CD4-positive, alpha-beta memory T cell (primary cell): Measurements from ENCODE around the gene LARP6. TPM values are rescaled to one million over a fixed set of nuclear protein-coding genes. Genes with fewer than 3 reads are reported as not detected.

Experiments used
- CTCF ChIA-PET: fragments of 350-600 bp; sonication (Branson Sonifier 250); formaldehyde crosslinking; loops from one replicate; lab custom pipeline; 2021; ENCODE audit warnings: inconsistent platforms; ENCODE audit not compliant: partially characterized antibody; lab: Charles Lee
- POLR2A ChIA-PET: fragments of 350-600 bp; sonication (Branson Sonifier 250); formaldehyde crosslinking; loops from one replicate; lab custom pipeline; 2021; ENCODE audit not compliant: partially characterized antibody; lab: Charles Lee
- DNase-seq, 5 donors: peaks; one replicate each; pipeline versions ENCODE4 v3.0.0 to v3.0.0-alpha.2; 2020 to 2022; ENCODE audit warnings: mixed read lengths in 1 of 5
- H3K27ac ChIP-seq: one replicate; pipeline ENCODE4 v1.7.0; 2013; ENCODE audit warnings: low read depth, low read length
- H3K27me3 ChIP-seq: 2 replicates; pipeline ENCODE4 v1.7.0; 2013; ENCODE audit warnings: mild to moderate bottlenecking, low read length, moderate library complexity; ENCODE audit not compliant: insufficient read depth
- H3K36me3 ChIP-seq: 2 replicates; pipeline ENCODE4 v1.7.0; 2013; ENCODE audit warnings: mild to moderate bottlenecking, low read length, moderate library complexity; ENCODE audit not compliant: insufficient read depth
- H3K4me1 ChIP-seq: 2 replicates; pipeline ENCODE4 v1.7.0; 2013; ENCODE audit warnings: mild to moderate bottlenecking, low read length, moderate library complexity; ENCODE audit not compliant: insufficient read depth
- H3K4me3 ChIP-seq, 2 donors: one replicate each; pipeline ENCODE4 v1.7.0; 2013; ENCODE audit warnings: low read length in 2 of 2, mild to moderate bottlenecking in 1 of 2
- H3K9me3 ChIP-seq, 2 donors: one replicate each; pipeline ENCODE4 v1.7.0; 2013; ENCODE audit warnings: low read length in 2 of 2, control low read depth in 1 of 2; ENCODE audit not compliant: control insufficient read depth in 1 of 2
- H3K27ac Mint-ChIP-seq, 7 donors: one replicate each; pipeline ENCODE4 v1.8.0; 2020 to 2021; ENCODE audit warnings: mixed read lengths in 7 of 7, mild to moderate bottlenecking in 6 of 7, inconsistent platforms in 3 of 7, moderate library complexity in 3 of 7
- H3K27me3 Mint-ChIP-seq, 2 donors: one replicate each; pipeline ENCODE4 v1.8.0; 2020 to 2021; ENCODE audit warnings: mixed read lengths in 2 of 2
- H3K36me3 Mint-ChIP-seq, 2 donors: one replicate each; pipeline ENCODE4 v1.8.0; 2020 to 2021; ENCODE audit warnings: mixed read lengths in 2 of 2, inconsistent platforms in 1 of 2, mild to moderate bottlenecking in 1 of 2
- H3K4me1 Mint-ChIP-seq, 4 donors: one replicate each; pipeline ENCODE4 v1.8.0; 2020 to 2021; ENCODE audit warnings: mixed read lengths in 4 of 4, mild to moderate bottlenecking in 1 of 4
- H3K4me3 Mint-ChIP-seq, 8 donors: one replicate each; pipeline ENCODE4 v1.8.0; 2020 to 2021; ENCODE audit warnings: mixed read lengths in 8 of 8, mild to moderate bottlenecking in 7 of 8, moderate library complexity in 6 of 8, inconsistent platforms in 3 of 8
- H3K9me3 Mint-ChIP-seq, 8 donors: one replicate each; pipeline ENCODE4 v1.8.0; 2020 to 2021; ENCODE audit warnings: mixed read lengths in 8 of 8, mild to moderate bottlenecking in 5 of 8, inconsistent platforms in 3 of 8, moderate library complexity in 1 of 8
- intact Hi-C: fragments of 100-400 bp; cut with micrococcal nuclease; formaldehyde crosslinking; loops from one replicate; pipeline ENCODE4 v1.15.1; 2023
- polyA plus RNA-seq, 2 donors: library from polyadenylated mRNA; unstranded; fragments of 300-500 nt; fragmentation: Illumina TruSeq; gene quantifications; one replicate each; pipeline ENCODE4 v1.2.3, GENCODE V29; 2021
- total RNA-seq, 2 experiments: library from RNA; stranded (reverse); gene quantifications; one replicate each; pipeline ENCODE4 v1.2.3, GENCODE V29; 2021

LARP6 gene
- total and polyA plus RNA-seq, 4 experiments from 2014 or later: not detected

GRCh38 chr15:70827721-70828120, 26.2 kb downstream of the LARP6 start:
- Histone ChIP-seq H3K9me3 (no peaks in the 10 kb centered on the region), H3K36me3 (no peaks in the 10 kb centered on the region), H3K27ac (no peak overlapping the region), H3K27me3 (no peaks in the 10 kb centered on the region), H3K4me1 (no peaks in the 10 kb centered on the region), H3K4me3 (no peak overlapping the region)
- intact Hi-C loops: no loop called here
- H3K27me3 Mint-ChIP-seq: peaks cover 15 to 26% of the 10 kb centered on the region in 2 donors
- H3K36me3 Mint-ChIP-seq: no peaks in the 10 kb centered on the region
- CTCF ChIA-PET: interaction anchor here (0.7 kb wide), 1 partner anchor 1524 kb away, joined by 4 read pairs; no protein-coding TSS in a partner anchor
- H3K27ac Mint-ChIP-seq: no peak overlapping the region
- no peak for DNase-seq
- no peak overlapping the region for H3K4me3 Mint-ChIP-seq
- POLR2A ChIA-PET: no interaction called here
- H3K4me1 Mint-ChIP-seq: no peaks in the 10 kb centered on the region
- H3K9me3 Mint-ChIP-seq: no peaks in the 10 kb centered on the region

GRCh38 chr15:70826634-70827033, 27.3 kb downstream of the LARP6 start:
- no peaks in the 10 kb centered on the region for H3K27me3 ChIP-seq
- H3K36me3 ChIP-seq: no peaks in the 10 kb centered on the region
- ChIA-PET CTCF (interaction anchor here (1.7 to 3.2 kb wide), 3 partner anchors 15 to 32 kb away, joined by 4 to 26 read pairs (median 6); no protein-coding TSS in a partner anchor), POLR2A (no interaction called here)
- H3K9me3 ChIP-seq: no peaks in the 10 kb centered on the region
- H3K4me1 Mint-ChIP-seq: no peaks in the 10 kb centered on the region
- H3K4me3 Mint-ChIP-seq: no peak overlapping the region
- intact Hi-C loops: no loop called here
- H3K36me3 Mint-ChIP-seq: no peaks in the 10 kb centered on the region
- H3K4me1 ChIP-seq: no peaks in the 10 kb centered on the region
- no peaks in the 10 kb centered on the region for H3K9me3 Mint-ChIP-seq
- H3K27ac Mint-ChIP-seq: no peak overlapping the region
- H3K4me3 ChIP-seq: no peak overlapping the region
- H3K27ac ChIP-seq: no peak overlapping the region
- no peak for DNase-seq
- H3K27me3 Mint-ChIP-seq: peaks cover 15 to 26% of the 10 kb centered on the region in 2 donors

GRCh38 chr15:70825841-70826240, 28.1 kb downstream of the LARP6 start:
- no peaks in the 10 kb centered on the region for H3K27me3 ChIP-seq
- H3K27ac ChIP-seq: no peak overlapping the region
- H3K9me3 ChIP-seq: no peaks in the 10 kb centered on the region
- H3K4me3 Mint-ChIP-seq: no peak overlapping the region
- H3K27ac Mint-ChIP-seq: no peak overlapping the region
- H3K27me3 Mint-ChIP-seq: peaks cover 15 to 26% of the 10 kb centered on the region in 2 donors
- H3K36me3 Mint-ChIP-seq: no peaks in the 10 kb centered on the region
- POLR2A ChIA-PET: no interaction called here
- H3K36me3 ChIP-seq: no peaks in the 10 kb centered on the region
- no peaks in the 10 kb centered on the region for H3K4me1 Mint-ChIP-seq
- CTCF ChIA-PET: interaction anchor here (1.5 to 3.2 kb wide), 5 partner anchors 13 to 31 kb away, joined by 4 to 26 read pairs (median 4); no protein-coding TSS in a partner anchor
- no peaks in the 10 kb centered on the region for H3K4me1 ChIP-seq
- intact Hi-C loops: no loop called here
- H3K9me3 Mint-ChIP-seq: peaks cover 0 to under 1% (median 0%) of the 10 kb centered on the region in 8 donors
- DNase-seq: no peak
- no peak overlapping the region for H3K4me3 ChIP-seq

- no peaks in the 10 kb centered on the region for H3K4me1 Mint-ChIP-seq
- H3K4me3 Mint-ChIP-seq: no peak overlapping the region
- Histone ChIP-seq H3K4me1 (no peaks in the 10 kb centered on the region), H3K36me3 (no peaks in the 10 kb centered on the region), H3K27ac (no peak overlapping the region), H3K9me3 (no peaks in the 10 kb centered on the region), H3K4me3 (no peak overlapping the region), H3K27me3 (no peaks in the 10 kb centered on the region)
- ChIA-PET CTCF (interaction anchor here (1.1 kb wide), 1 partner anchor 12 kb away, joined by 4 read pairs; no protein-coding TSS in a partner anchor), POLR2A (no interaction called here)
- intact Hi-C loops: no loop called here
- H3K27ac Mint-ChIP-seq: no peak overlapping the region
- H3K27me3 Mint-ChIP-seq: peaks cover 11 to 19% of the 10 kb centered on the region in 2 donors
- no peak for DNase-seq
- H3K9me3 Mint-ChIP-seq: peaks cover 0 to 5% (median 0%) of the 10 kb centered on the region in 8 donors
- no peaks in the 10 kb centered on the region for H3K36me3 Mint-ChIP-seq
Observed at GRCh38 chr15:70823196-70823595, 30.8 kb downstream of the LARP6 start.

- Mint-ChIP-seq H3K27ac (no peak overlapping the region), H3K27me3 (peaks cover 5 to 8% of the 10 kb centered on the region in 2 donors), H3K36me3 (no peaks in the 10 kb centered on the region), H3K4me1 (no peaks in the 10 kb centered on the region), H3K9me3 (peaks cover 0 to 5% (median 0%) of the 10 kb centered on the region in 8 donors), H3K4me3 (no peak overlapping the region)
- no peaks in the 10 kb centered on the region for H3K9me3 ChIP-seq
- no peak overlapping the region for H3K4me3 ChIP-seq
- POLR2A ChIA-PET: no interaction called here
- no peaks in the 10 kb centered on the region for H3K4me1 ChIP-seq
- CTCF ChIA-PET: interaction anchor here (1.5 kb wide), 1 partner anchor 8 kb away, joined by 3 read pairs; no protein-coding TSS in a partner anchor
- no peak overlapping the region for H3K27ac ChIP-seq
- H3K36me3 ChIP-seq: no peaks in the 10 kb centered on the region
- DNase-seq: no peak
- H3K27me3 ChIP-seq: no peaks in the 10 kb centered on the region
- intact Hi-C loops: no loop called here
Observed at GRCh38 chr15:70820214-70820613, 33.7 kb downstream of the LARP6 start.

- Mint-ChIP-seq H3K27me3 (peaks cover 0 to 1% of the 10 kb centered on the region in 2 donors), H3K27ac (no peak overlapping the region), H3K36me3 (no peaks in the 10 kb centered on the region), H3K4me3 (no peak overlapping the region), H3K9me3 (peaks cover 0 to 5% (median 0%) of the 10 kb centered on the region in 8 donors), H3K4me1 (no peaks in the 10 kb centered on the region)
- no peaks in the 10 kb centered on the region for H3K4me1 ChIP-seq
- no peaks in the 10 kb centered on the region for H3K36me3 ChIP-seq
- DNase-seq: no peak
- no peak overlapping the region for H3K27ac ChIP-seq
- no peak overlapping the region for H3K4me3 ChIP-seq
- H3K9me3 ChIP-seq: no peaks in the 10 kb centered on the region
- ChIA-PET POLR2A (no interaction called here), CTCF (no interaction called here)
- intact Hi-C loops: no loop called here
- no peaks in the 10 kb centered on the region for H3K27me3 ChIP-seq
Observed at GRCh38 chr15:70818580-70818979, 35.4 kb downstream of the LARP6 start.

GRCh38 chr15:70817266-70817665, 36.7 kb downstream of the LARP6 start:
- H3K9me3 Mint-ChIP-seq: peaks cover 0 to 5% (median 0%) of the 10 kb centered on the region in 8 donors
- H3K27me3 Mint-ChIP-seq: peaks cover 0 to under 1% of the 10 kb centered on the region in 2 donors
- Histone ChIP-seq H3K9me3 (no peaks in the 10 kb centered on the region), H3K4me1 (no peaks in the 10 kb centered on the region), H3K27ac (no peak overlapping the region), H3K4me3 (no peak overlapping the region), H3K36me3 (no peaks in the 10 kb centered on the region), H3K27me3 (no peaks in the 10 kb centered on the region)
- POLR2A ChIA-PET: interaction anchor here (0.5 kb wide), 1 partner anchor 22 kb away, joined by 3 read pairs; no protein-coding TSS in a partner anchor
- CTCF ChIA-PET: interaction anchor here (1.3 kb wide), 1 partner anchor 9 kb away, joined by 5 read pairs; no protein-coding TSS in a partner anchor
- intact Hi-C loops: no loop called here
- no peak overlapping the region for H3K27ac Mint-ChIP-seq
- H3K4me3 Mint-ChIP-seq: no peak overlapping the region
- H3K36me3 Mint-ChIP-seq: no peaks in the 10 kb centered on the region
- DNase-seq: no peak
- H3K4me1 Mint-ChIP-seq: peaks cover 0 to under 1% (median 0%) of the 10 kb centered on the region in 4 donors
